NCI-H1105 treated with DMSO at 0.1 percent for 48 hours (cell line): ENCODE data around the gene PFKFB4.
"Not testable (repeated sequence)": the region's sequence is repeated elsewhere in the genome, so short reads cannot be mapped to it uniquely, and the experiment has no call there.

Experiments
- DNase-seq: peaks from one replicate; lab custom pipeline; 2025; lab: John Stamatoyannopoulos, UW

The PFKFB4 gene

GRCh38 chr3:48558493-48559134, 2.0 kb upstream of the PFKFB4 start:
- DNase-seq: no peak

GRCh38 chr3:48555949-48556795, 431 bp downstream of the PFKFB4 start:
- no peak for DNase-seq

GRCh38 chr3:48555231-48555948, 1.2 kb downstream of the PFKFB4 start:
- DNase-seq: no peak

GRCh38 chr3:48553886-48554845, 2.4 kb downstream of the PFKFB4 start:
- no peak for DNase-seq

GRCh38 chr3:48553361-48553760, 3.2 kb downstream of the PFKFB4 start:
- DNase-seq: no peak

GRCh38 chr3:48552111-48552951, 4.3 kb downstream of the PFKFB4 start:
- DNase-seq: no peak

- DNase-seq: not testable (repeated sequence)
Measured at GRCh38 chr3:48551651-48552050, 5.0 kb downstream of the PFKFB4 start.

GRCh38 chr3:48548729-48549705, 7.6 kb downstream of the PFKFB4 start:
- DNase-seq: peak; percentile 48

- DNase-seq: no peak
Measured at GRCh38 chr3:48548126-48548525, 8.5 kb downstream of the PFKFB4 start.

GRCh38 chr3:48546203-48546829, 10.3 kb downstream of the PFKFB4 start:
- DNase-seq: no peak

- DNase-seq: no peak
Measured at GRCh38 chr3:48544141-48544540, 12.5 kb downstream of the PFKFB4 start.

GRCh38 chr3:48543271-48543866, 13.2 kb downstream of the PFKFB4 start:
- DNase-seq: no peak

GRCh38 chr3:48538451-48538850, 18.2 kb downstream of the PFKFB4 start:
- DNase-seq: no peak

GRCh38 chr3:48536785-48537184, 19.8 kb downstream of the PFKFB4 start:
- DNase-seq: no peak

- no peak for DNase-seq
Measured at GRCh38 chr3:48536116-48536515, 20.5 kb downstream of the PFKFB4 start.

GRCh38 chr3:48535578-48535977, 21.0 kb downstream of the PFKFB4 start:
- no peak for DNase-seq

GRCh38 chr3:48532977-48533337, 23.6 kb downstream of the PFKFB4 start:
- DNase-seq: no peak

GRCh38 chr3:48532271-48532976, 24.2 kb downstream of the PFKFB4 start:
- DNase-seq: no peak
